Mesenchymal stem cell (in vitro differentiated cells and primary cell): ENCODE results near the gene SMARCD3.

Experiments
- DNase-seq: peaks from one replicate; pipeline ENCODE4 v3.0.0-alpha.2; 2013
- H2AFZ ChIP-seq: one replicate; pipeline ENCODE4 v1.6.1; 2013; ENCODE audit warnings: low read depth, mild to moderate bottlenecking, control low read depth, inconsistent platforms, low read length, moderate library complexity
- H2AK5ac ChIP-seq: 2 replicates; pipeline ENCODE4 v1.6.1; 2013; ENCODE audit warnings: low read length, moderate library complexity, mild to moderate bottlenecking, inconsistent platforms; ENCODE audit not compliant: severe bottlenecking
- H2BK120ac ChIP-seq: one replicate; pipeline ENCODE4 v1.6.1; 2013; ENCODE audit warnings: low read depth, mild to moderate bottlenecking, inconsistent platforms, low read length, moderate library complexity
- H2BK12ac ChIP-seq, 2 experiments: one replicate each; pipeline ENCODE4 v1.6.1; 2013; ENCODE audit warnings: inconsistent platforms in 2 of 2, low read length in 2 of 2, mild to moderate bottlenecking in 2 of 2, moderate library complexity in 2 of 2, control low read depth in 1 of 2
- H2BK15ac ChIP-seq: one replicate; pipeline ENCODE4 v1.6.1; 2013; ENCODE audit warnings: mild to moderate bottlenecking, low read depth, inconsistent platforms; ENCODE audit not compliant: poor library complexity, severe bottlenecking
- H2BK5ac ChIP-seq: 2 replicates; pipeline ENCODE4 v1.6.1; 2013; ENCODE audit warnings: low read depth, mild to moderate bottlenecking, low read length, control low read depth, inconsistent platforms; ENCODE audit not compliant: poor library complexity, severe bottlenecking
- H3K14ac ChIP-seq, 2 experiments: one replicate each; pipeline ENCODE4 v1.6.1; 2013; ENCODE audit warnings: inconsistent platforms in 2 of 2, low read length in 2 of 2, control low read depth in 1 of 2, mild to moderate bottlenecking in 1 of 2, moderate library complexity in 1 of 2
- H3K18ac ChIP-seq, 2 experiments: one replicate each; pipeline ENCODE4 v1.6.1; 2013; ENCODE audit warnings: inconsistent platforms in 2 of 2, low read length in 2 of 2, control low read depth in 1 of 2, low read depth in 1 of 2, mild to moderate bottlenecking in 1 of 2
- H3K23ac ChIP-seq, 2 experiments: one replicate each; pipeline ENCODE4 v1.6.1; 2013; ENCODE audit warnings: inconsistent platforms in 2 of 2, low read length in 2 of 2, mild to moderate bottlenecking in 2 of 2, moderate library complexity in 2 of 2, control low read depth in 1 of 2
- H3K27ac ChIP-seq: 2 replicates; pipeline ENCODE4 v1.5.1; 2013; ENCODE audit warnings: mild to moderate bottlenecking, moderate library complexity, low read length, control low read depth, inconsistent platforms; ENCODE audit not compliant: poor library complexity, severe bottlenecking
- H3K27me3 ChIP-seq, 2 experiments: 2 replicates each; pipeline versions ENCODE4 v1.6.1 to v1.7.0; 2013; ENCODE audit warnings: low read length in 2 of 2, mild to moderate bottlenecking in 2 of 2, moderate library complexity in 2 of 2, control low read depth in 1 of 2, inconsistent platforms in 1 of 2; ENCODE audit not compliant: control insufficient read depth in 1 of 2, insufficient read depth in 1 of 2
- H3K36me3 ChIP-seq, 2 experiments: 2 replicates each; pipeline versions ENCODE4 v1.6.1 to v1.7.0; 2013; ENCODE audit warnings: low read length in 2 of 2, control low read depth in 1 of 2, inconsistent platforms in 1 of 2, low read depth in 1 of 2, mild to moderate bottlenecking in 1 of 2; ENCODE audit not compliant: insufficient read depth in 2 of 2, control insufficient read depth in 1 of 2
- H3K4ac ChIP-seq, 2 experiments: one replicate each; pipeline ENCODE4 v1.6.1; 2013; ENCODE audit warnings: inconsistent platforms in 2 of 2, low read length in 2 of 2, mild to moderate bottlenecking in 2 of 2, moderate library complexity in 2 of 2, control low read depth in 1 of 2, low read depth in 1 of 2
- H3K4me1 ChIP-seq: 2 replicates; pipeline ENCODE4 v1.6.1; 2013; ENCODE audit warnings: low read depth, low read length, control low read depth; ENCODE audit not compliant: control insufficient read depth, insufficient read depth
- H3K4me2 ChIP-seq: 2 replicates; pipeline ENCODE4 v1.6.1; 2013; ENCODE audit warnings: low read length, mild to moderate bottlenecking, inconsistent platforms; ENCODE audit not compliant: poor library complexity, severe bottlenecking
- H3K4me3 ChIP-seq, 2 experiments: 2 replicates each; pipeline versions ENCODE4 v1.5.1 to v1.7.0; 2013; ENCODE audit warnings: low read length in 2 of 2, mild to moderate bottlenecking in 2 of 2, control low read depth in 1 of 2, low read depth in 1 of 2; ENCODE audit not compliant: insufficient read depth in 1 of 2
- H3K79me1 ChIP-seq: replicated peaks from 2 replicates; pipeline ENCODE4 v1.6.1; 2013; ENCODE audit warnings: mild to moderate bottlenecking, control low read depth, low read length, inconsistent platforms; ENCODE audit not compliant: poor library complexity, severe bottlenecking
- H3K9ac ChIP-seq: 2 replicates; pipeline ENCODE4 v1.7.0; 2013; ENCODE audit warnings: mild to moderate bottlenecking, low read length, moderate library complexity
- H3K9me3 ChIP-seq: 2 replicates; pipeline ENCODE4 v1.7.0; 2013; ENCODE audit warnings: mild to moderate bottlenecking, low read length; ENCODE audit not compliant: control insufficient read depth
- H4K8ac ChIP-seq: one replicate; pipeline ENCODE4 v1.6.1; 2013; ENCODE audit warnings: inconsistent platforms, mild to moderate bottlenecking, low read length, moderate library complexity
- H4K91ac ChIP-seq: one replicate; pipeline ENCODE4 v1.6.1; 2013; ENCODE audit warnings: mild to moderate bottlenecking, low read length, inconsistent platforms
- WGBS: methylation state at CpG from one replicate; pipeline ENCODE4 v1.1.7; 2013; ENCODE audit warnings: mixed read lengths; 5-methylcytosine and 5-hydroxymethylcytosine counted together

SMARCD3 gene

DNA sequence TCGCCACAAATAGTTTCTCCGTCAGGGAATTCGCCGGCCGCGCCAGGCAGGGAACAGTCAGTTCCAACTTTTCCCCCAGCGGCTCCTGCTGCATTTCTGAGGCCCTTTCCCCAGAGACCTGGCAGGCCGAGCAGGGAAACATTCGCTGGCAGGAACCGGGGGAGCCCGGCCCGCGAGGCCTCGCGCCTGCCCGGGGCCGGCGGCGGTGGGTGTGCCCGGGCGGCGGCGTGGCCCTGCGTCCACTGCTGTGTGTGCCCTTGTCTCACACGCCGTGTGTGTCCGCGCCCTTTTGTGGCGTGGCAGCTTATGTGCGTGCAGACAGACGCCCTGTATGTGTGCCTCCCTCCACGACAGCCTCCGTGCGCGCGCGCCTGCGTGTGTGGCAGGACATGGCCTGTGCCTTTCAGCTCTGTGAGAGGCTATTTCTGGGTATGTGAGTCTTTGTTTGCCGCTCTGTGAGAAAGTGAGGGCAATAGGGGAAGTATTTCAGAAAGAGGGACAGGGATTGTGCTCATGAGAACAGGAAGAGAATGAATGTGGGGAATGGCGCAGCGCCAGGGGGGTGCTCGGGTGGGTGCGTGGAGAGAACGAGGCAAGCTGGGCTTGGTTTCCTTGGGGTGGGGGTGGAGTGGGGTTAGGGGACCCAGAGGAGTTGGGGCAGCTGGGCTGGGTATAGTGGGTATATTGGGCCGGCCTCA, 689 bp upstream of the SMARCD3 start:
- Histone ChIP-seq H3K9me3 (no peaks in the 10 kb centered on the region), H3K23ac (peak overlapping the region in 1 of 2 experiments; percentile 68), H2BK120ac (peak overlapping the region; percentile 94), H3K4ac (peak overlapping the region; percentile 64 to 75), H3K36me3 (no peaks in the 10 kb centered on the region), H3K9ac (peak overlapping the region; percentile 71), H3K4me3 (peak overlapping the region; percentile 53 to 71), H2BK5ac (peak overlapping the region; percentile 1), H3K18ac (peak overlapping the region; percentile 87 to 99), H4K91ac (peak overlapping the region; percentile 98), H3K4me2 (peak overlapping the region; percentile 80), H2BK15ac (peak overlapping the region; percentile 91), H3K4me1 (peaks cover 65% of the 10 kb centered on the region), H2AFZ (peak overlapping the region; percentile 6), H3K27ac (peak overlapping the region; percentile 80), H3K79me1 (peaks cover 14% of the 10 kb centered on the region), H3K27me3 (peaks cover 3 to 6% of the 10 kb centered on the region in 2 experiments), H3K14ac (peak overlapping the region in 1 of 2 experiments; percentile 91), H2BK12ac (peak overlapping the region; percentile 80 to 88), H4K8ac (peak overlapping the region; percentile 99), H2AK5ac (no peak overlapping the region)
- peak; percentile 93 for DNase-seq
- WGBS = 6% methylated on average over 44 of the region's 45 CpGs

DNA sequence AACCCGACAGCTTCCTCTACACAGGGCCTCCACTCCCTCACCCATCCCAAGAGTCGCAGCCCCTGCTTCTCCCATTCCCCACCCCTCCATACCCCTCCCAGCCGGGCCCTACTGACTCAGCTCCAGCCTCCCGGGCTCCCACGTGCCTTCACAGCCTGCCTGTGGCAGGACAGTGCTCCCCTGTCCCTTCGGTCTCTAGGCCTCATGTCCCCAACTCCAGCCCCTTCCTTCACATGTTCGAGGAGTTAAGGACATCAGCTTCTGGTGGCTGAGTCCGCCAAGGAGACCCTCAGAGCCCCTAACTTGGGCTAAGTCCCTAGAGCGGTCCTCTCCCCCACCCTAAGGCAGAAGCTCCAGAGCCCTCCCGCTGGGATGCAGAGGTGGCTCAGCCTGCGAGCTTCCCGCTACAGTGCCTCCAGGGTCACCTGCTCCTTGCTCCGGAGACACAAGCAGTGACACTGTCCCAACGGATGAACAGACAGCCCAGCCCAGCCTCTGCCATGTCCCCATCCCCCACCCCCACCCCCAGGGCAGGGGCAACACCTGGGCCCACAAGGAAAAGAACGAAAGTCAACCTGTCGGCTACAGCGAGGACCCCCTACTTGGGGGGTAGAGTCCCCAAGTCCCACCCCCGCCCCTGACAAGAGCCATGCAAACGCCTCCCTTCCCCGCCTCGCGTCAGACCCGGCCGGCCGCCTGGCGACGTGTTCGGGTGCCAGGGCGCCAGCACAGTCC, 716 bp downstream of the SMARCD3 start:
- Histone ChIP-seq H3K4ac (peak overlapping the region; percentile 16 to 93), H4K91ac (peak overlapping the region; percentile 92), H3K9me3 (no peaks in the 10 kb centered on the region), H3K23ac (peak overlapping the region in 1 of 2 experiments; percentile 77), H3K27ac (no peak overlapping the region), H3K9ac (peak overlapping the region; percentile 87), H3K79me1 (peaks cover 23% of the 10 kb centered on the region), H2BK120ac (peak overlapping the region; percentile 93), H2BK12ac (peak overlapping the region; percentile 6 to 89), H3K4me1 (peaks cover 61% of the 10 kb centered on the region), H3K36me3 (peaks cover 0 to 10% of the 10 kb centered on the region in 2 experiments), H3K27me3 (no peaks in the 10 kb centered on the region), H4K8ac (peak overlapping the region; percentile 71), H3K14ac (peak overlapping the region in 1 of 2 experiments; percentile 88), H2BK15ac (peak overlapping the region; percentile 39), H3K18ac (peak overlapping the region; percentile 87 to 99), H2AK5ac (peak overlapping the region; percentile 14), H2AFZ (no peak overlapping the region), H2BK5ac (no peak overlapping the region), H3K4me2 (peak overlapping the region; percentile 72), H3K4me3 (peak overlapping the region; percentile 74 to 84)
- peak; percentile 57 for DNase-seq
- WGBS = 5% methylated on average over 29 of the region's 29 CpGs

DNA sequence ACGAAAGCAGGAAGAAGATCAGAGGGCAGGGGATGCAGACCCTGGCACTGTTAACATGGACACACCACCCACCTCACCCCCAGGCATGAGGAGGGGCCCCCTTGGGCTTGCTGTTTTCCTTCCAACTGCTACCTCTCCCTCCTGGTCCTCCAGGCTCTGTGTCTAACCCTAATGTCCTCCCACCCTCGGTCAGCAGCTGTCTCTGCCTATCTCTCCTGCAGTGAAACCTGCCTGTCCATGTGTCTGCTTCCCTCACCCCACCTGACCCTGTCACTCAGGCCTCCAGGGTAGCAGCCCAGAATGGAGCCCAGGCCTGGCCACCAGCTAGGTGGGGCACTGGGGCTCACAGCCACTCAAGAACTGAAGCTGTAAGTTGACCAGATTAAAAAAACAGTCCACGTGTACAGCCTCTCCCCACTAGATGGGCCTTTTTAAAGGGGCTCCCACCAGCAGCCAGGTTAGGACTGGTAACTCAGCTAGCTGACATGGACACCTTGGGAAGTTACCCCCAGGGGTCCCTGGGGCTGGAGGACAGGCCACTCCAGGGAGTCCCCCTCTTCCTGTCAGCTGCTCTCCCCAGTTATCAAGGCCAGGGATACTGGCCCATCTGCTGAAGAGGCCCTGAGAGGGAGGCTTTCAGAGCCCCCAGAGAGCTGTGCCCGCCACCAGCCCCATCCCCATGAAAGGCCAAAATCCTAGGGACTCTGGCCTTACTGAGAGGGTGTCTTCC, 1.5 kb downstream of the SMARCD3 start:
- peak; percentile 50 for DNase-seq
- peak overlapping the region; percentile 14 to 89 for H2BK12ac ChIP-seq
- H3K27ac ChIP-seq = peak overlapping the region; percentile 0
- peak overlapping the region in 1 of 2 experiments; percentile 67 for H3K23ac ChIP-seq
- peaks cover 23% of the 10 kb centered on the region for H3K79me1 ChIP-seq
- H3K9ac ChIP-seq = peak overlapping the region; percentile 87
- H3K14ac ChIP-seq = peak overlapping the region in 1 of 2 experiments; percentile 61
- H4K91ac ChIP-seq = peak overlapping the region; percentile 62
- peaks cover 57% of the 10 kb centered on the region for H3K4me1 ChIP-seq
- peak overlapping the region; percentile 27 for H2AK5ac ChIP-seq
- no peak overlapping the region for H2BK120ac ChIP-seq
- peak overlapping the region; percentile 72 for H3K4me2 ChIP-seq
- H3K9me3 ChIP-seq = no peaks in the 10 kb centered on the region
- peak overlapping the region; percentile 57 for H4K8ac ChIP-seq
- H3K4me3 ChIP-seq = peak overlapping the region; percentile 74 to 84
- peaks cover 5 to 18% of the 10 kb centered on the region in 2 experiments for H3K36me3 ChIP-seq
- H2BK5ac ChIP-seq = no peak overlapping the region
- peak overlapping the region; percentile 38 to 99 for H3K18ac ChIP-seq
- H3K27me3 ChIP-seq = no peaks in the 10 kb centered on the region
- 40% methylated on average over 4 of the region's 4 CpGs for WGBS
- peak overlapping the region; percentile 12 for H2BK15ac ChIP-seq
- no peak overlapping the region for H2AFZ ChIP-seq
- H3K4ac ChIP-seq = peak overlapping the region; percentile 52 to 71
